ENCODE data around the gene GDF11.

GDF11 gene

DNA sequence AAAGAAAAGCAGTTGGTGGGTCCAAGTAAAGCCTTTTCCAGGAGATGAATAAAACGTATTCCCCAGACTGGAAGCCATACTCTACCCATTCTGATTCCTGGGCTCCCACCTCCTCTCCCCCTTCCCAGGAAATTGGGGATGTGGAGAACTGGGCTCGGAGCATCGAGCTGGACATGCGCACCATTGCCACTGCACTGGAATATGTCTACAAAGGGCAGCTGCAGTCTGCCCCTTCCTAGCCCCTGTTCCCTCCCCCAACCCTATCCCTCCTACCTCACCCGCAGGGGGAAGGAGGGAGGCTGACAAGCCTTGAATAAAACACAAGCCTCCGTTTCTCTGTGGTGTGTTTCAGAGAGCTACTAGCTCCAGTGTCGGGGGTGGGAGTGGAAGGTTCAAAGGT, 23.6 kb upstream of the GDF11 start:
- H3K4me3 ChIP-seq (ENCODE audit: low read depth, low read length) = no peak overlapping the region
- in situ Hi-C loops (cut with HindIII; ENCODE audit: low sequenced_read_pairs) = no loop called here
- TF ChIP-seq, protein P1, sequence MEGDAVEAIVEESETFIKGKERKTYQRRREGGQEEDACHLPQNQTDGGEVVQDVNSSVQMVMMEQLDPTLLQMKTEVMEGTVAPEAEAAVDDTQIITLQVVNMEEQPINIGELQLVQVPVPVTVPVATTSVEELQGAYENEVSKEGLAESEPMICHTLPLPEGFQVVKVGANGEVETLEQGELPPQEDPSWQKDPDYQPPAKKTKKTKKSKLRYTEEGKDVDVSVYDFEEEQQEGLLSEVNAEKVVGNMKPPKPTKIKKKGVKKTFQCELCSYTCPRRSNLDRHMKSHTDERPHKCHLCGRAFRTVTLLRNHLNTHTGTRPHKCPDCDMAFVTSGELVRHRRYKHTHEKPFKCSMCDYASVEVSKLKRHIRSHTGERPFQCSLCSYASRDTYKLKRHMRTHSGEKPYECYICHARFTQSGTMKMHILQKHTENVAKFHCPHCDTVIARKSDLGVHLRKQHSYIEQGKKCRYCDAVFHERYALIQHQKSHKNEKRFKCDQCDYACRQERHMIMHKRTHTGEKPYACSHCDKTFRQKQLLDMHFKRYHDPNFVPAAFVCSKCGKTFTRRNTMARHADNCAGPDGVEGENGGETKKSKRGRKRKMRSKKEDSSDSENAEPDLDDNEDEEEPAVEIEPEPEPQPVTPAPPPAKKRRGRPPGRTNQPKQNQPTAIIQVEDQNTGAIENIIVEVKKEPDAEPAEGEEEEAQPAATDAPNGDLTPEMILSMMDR (IDR thresholded peaks at IDR 0.05; ENCODE audit: low read depth, low read length) = no peak
- DNase-seq (ENCODE audit: low read depth, low spot score) = no peak

DNA sequence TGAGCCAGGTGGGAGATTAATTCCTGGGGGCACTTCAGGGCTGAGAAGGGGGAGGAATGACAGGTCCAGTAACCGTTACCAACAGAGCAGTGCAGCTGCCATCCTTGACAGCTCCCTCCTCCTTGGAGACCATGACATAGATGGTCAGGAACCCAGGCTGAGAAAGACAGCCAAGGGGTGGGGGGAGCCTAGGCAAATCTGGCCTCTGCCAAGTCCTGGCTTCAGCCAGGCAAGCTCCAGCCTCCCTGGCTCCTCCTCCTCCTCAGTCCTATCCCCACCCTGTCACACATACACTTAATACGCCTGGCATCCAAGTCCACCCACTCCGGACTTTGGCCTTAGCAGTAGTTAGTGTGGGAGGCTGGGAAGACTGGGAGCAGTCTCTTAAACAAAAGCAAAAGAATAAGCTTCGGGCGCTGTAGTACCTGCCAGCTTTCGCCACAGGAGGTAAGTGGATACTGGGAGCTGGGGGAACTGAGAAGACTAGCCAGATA, 22.8 kb upstream of the GDF11 start, which contains the start of gene RDH5:
Gene RDH5, plus strand, starts transcription at position 323 of the 494 bp plus-strand sequence. CDS start 792 bp downstream, outside the sequence.
- H3K4me3 ChIP-seq (ENCODE audit: low read depth, low read length) = no peak within 1 kb of the TSS
- TF ChIP-seq, protein P1 (IDR thresholded peaks at IDR 0.05; ENCODE audit: low read depth, low read length) = no peak
- in situ Hi-C loops (cut with HindIII; ENCODE audit: low sequenced_read_pairs) = no loop called here
- peak; percentile 78 for DNase-seq (ENCODE audit: low read depth, low spot score)

- TF ChIP-seq, protein P1 (IDR thresholded peaks at IDR 0.05; ENCODE audit: low read depth, low read length) = peak; percentile 66
- H3K4me3 ChIP-seq (ENCODE audit: low read depth, low read length) = no peak overlapping the region
- in situ Hi-C loops (cut with HindIII; ENCODE audit: low sequenced_read_pairs) = no loop called here
- peak; percentile 94 for DNase-seq (ENCODE audit: low read depth, low spot score)
Observed at GRCh38 chr12:55720894-55721444, 22.0 kb upstream of the GDF11 start.

GRCh38 chr12:55721601-55722213, 21.2 kb upstream of the GDF11 start:
- no peak for DNase-seq (ENCODE audit: low read depth, low spot score)
- no peak overlapping the region for H3K4me3 ChIP-seq (ENCODE audit: low read depth, low read length)
- TF ChIP-seq, protein P1 (IDR thresholded peaks at IDR 0.05; ENCODE audit: low read depth, low read length) = no peak
- in situ Hi-C loops (cut with HindIII; ENCODE audit: low sequenced_read_pairs) = no loop called here

GRCh38 chr12:55722948-55723347, 20.0 kb upstream of the GDF11 start:
- no peak overlapping the region for H3K4me3 ChIP-seq (ENCODE audit: low read depth, low read length)
- no peak for DNase-seq (ENCODE audit: low read depth, low spot score)
- TF ChIP-seq, protein P1 (IDR thresholded peaks at IDR 0.05; ENCODE audit: low read depth, low read length) = no peak
- in situ Hi-C loops (cut with HindIII; ENCODE audit: low sequenced_read_pairs) = no loop called here

DNA sequence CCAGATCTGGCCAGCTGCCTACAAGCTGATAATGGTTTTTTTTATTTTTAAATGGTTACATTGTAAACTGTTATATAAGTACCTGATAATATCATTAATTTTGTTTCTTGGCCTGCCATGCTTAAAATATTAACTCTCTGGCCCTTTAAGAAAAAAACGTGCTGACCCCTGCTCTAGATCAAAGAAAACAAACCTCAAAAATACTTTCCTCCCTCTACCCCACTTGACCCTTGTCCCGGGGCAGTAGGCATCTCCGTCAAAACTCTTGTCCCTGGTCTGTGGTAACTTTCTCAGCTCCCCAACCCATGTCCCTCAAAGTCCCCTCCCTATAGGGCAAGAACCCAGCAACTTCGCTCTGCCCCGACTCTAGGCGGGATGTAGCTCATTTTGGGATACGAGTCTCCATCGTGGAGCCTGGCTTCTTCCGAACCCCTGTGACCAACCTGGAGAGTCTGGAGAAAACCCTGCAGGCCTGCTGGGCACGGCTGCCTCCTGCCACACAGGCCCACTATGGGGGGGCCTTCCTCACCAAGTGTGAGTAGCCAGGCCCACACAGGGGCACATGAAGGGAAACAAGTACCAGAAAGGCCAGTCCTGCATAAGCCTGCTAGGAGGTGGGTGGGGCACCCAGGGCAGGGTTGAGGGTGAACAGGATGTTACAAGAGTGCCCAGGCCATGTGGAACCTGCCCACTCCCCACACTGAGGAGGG, 19.3 kb upstream of the GDF11 start:
- in situ Hi-C loops (cut with HindIII; ENCODE audit: low sequenced_read_pairs) = no loop called here
- TF ChIP-seq, protein P1 (IDR thresholded peaks at IDR 0.05; ENCODE audit: low read depth, low read length) = no peak
- H3K4me3 ChIP-seq (ENCODE audit: low read depth, low read length) = no peak overlapping the region
- no peak for DNase-seq (ENCODE audit: low read depth, low spot score)

Data from astrocyte of the spinal cord (primary cell).